Left ventricle myocardium inferior (tissue), 1 donor: ENCODE results near the gene HES7. TPM values are rescaled to one million over a fixed set of nuclear protein-coding genes. Genes with fewer than 3 reads are reported as not detected.
A peak's percentile ranks its signal among the peaks of the same experiment; 100 is the strongest.

ENCODE experiments used
- DNase-seq: peaks from one replicate; pipeline ENCODE4 v3.0.0-alpha.2; 2020
- H3K27ac ChIP-seq: fragments of 200-600 bp; replicated peaks from 2 replicates; pipeline ENCODE4 v1.8.0; 2021
- H3K27me3 ChIP-seq: fragments of 200-600 bp; 2 replicates; pipeline ENCODE4 v1.8.0; 2021; ENCODE audit warnings: low read depth
- H3K36me3 ChIP-seq: fragments of 200-600 bp; 2 replicates; pipeline ENCODE4 v1.8.0; 2021
- H3K4me1 ChIP-seq: fragments of 200-600 bp; 2 replicates; pipeline ENCODE4 v1.8.0; 2021
- H3K4me3 ChIP-seq: fragments of 200-600 bp; 2 replicates; pipeline ENCODE4 v1.8.0; 2021; ENCODE audit warnings: mild to moderate bottlenecking, moderate library complexity
- H3K9me3 ChIP-seq: fragments of 200-600 bp; replicated peaks from 2 replicates; pipeline ENCODE4 v1.8.0; 2021
- intact Hi-C: fragments of 100-400 bp; cut with micrococcal nuclease; formaldehyde crosslinking; loops from one replicate; pipeline ENCODE4 v1.11.0; 2022
- total RNA-seq: library from RNA; stranded (reverse); fragmentation: NEBNext Ultra II Directional; extraction: Animal tissue kit (Norgen Biotek cat#: 25700); gene quantifications from one replicate; pipeline ENCODE4 v1.2.1, GENCODE V29; 2021
- TF ChIP-seq, protein P1 (sequence below): fragments of 200-600 bp; IDR thresholded peaks from 2 replicates; pipeline ENCODE4 v1.8.0; 2021; ENCODE audit warnings: antibody characterized with exemption, mild to moderate bottlenecking, borderline replicate concordance
- donor health status: DM: no; HTN: yes; CAD: no; lungs with severe emphysema.

Gene HES7
- total RNA-seq, 1 donor from 2014 or later, result not detected

DNA sequence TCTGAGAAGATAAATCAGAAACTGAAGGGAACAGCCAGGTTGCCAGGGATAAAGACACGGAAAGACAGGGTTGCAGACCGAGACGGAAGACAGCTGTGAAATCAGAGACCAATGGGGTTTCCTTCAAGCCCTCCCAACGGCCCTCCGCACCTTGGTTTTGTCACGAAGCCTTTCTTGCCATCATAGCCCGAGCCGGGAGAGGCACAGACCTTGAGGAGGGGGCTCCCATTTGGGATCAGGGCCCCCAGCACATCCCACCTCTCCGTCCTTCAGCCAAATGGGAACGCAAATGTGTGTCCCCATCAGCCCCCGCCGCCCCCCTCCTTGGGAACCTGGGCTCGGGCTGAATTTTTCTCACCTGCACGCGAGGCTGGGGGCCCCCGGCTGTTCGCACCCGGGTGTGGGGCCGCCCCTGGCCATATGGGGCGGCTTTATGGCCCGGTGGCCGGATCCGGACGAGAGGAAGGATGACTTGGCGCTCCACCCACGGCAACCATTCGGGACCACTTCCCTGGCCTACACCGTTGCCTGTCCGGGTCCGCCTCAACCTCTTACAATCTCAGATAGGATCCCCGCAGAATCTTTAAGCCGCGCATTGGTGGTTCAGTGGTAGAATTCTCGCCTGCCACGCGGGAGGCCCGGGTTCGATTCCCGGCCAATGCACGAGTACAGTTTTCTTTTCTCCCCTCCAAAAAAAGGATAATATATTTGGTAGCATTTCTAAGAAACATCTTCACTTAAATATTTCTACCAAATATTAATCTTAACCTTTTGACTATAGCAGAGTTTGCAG, 1.4 kb upstream of the HES7 start:
- DNase-seq, result peak; percentile 74
- TF ChIP-seq, protein P1, sequence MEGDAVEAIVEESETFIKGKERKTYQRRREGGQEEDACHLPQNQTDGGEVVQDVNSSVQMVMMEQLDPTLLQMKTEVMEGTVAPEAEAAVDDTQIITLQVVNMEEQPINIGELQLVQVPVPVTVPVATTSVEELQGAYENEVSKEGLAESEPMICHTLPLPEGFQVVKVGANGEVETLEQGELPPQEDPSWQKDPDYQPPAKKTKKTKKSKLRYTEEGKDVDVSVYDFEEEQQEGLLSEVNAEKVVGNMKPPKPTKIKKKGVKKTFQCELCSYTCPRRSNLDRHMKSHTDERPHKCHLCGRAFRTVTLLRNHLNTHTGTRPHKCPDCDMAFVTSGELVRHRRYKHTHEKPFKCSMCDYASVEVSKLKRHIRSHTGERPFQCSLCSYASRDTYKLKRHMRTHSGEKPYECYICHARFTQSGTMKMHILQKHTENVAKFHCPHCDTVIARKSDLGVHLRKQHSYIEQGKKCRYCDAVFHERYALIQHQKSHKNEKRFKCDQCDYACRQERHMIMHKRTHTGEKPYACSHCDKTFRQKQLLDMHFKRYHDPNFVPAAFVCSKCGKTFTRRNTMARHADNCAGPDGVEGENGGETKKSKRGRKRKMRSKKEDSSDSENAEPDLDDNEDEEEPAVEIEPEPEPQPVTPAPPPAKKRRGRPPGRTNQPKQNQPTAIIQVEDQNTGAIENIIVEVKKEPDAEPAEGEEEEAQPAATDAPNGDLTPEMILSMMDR, result no peak
- intact Hi-C loops, result loop anchor here (10.0 kb wide), 1 partner anchor 59 kb away; no protein-coding TSS in a partner anchor
- Histone ChIP-seq H3K4me1 (peaks cover 72% of the 10 kb centered on the region), H3K27ac (peak overlapping the region; percentile 84), H3K9me3 (no peaks in the 10 kb centered on the region), H3K27me3 (peaks cover 50% of the 10 kb centered on the region), H3K4me3 (peak overlapping the region; percentile 84), H3K36me3 (no peaks in the 10 kb centered on the region)

DNA sequence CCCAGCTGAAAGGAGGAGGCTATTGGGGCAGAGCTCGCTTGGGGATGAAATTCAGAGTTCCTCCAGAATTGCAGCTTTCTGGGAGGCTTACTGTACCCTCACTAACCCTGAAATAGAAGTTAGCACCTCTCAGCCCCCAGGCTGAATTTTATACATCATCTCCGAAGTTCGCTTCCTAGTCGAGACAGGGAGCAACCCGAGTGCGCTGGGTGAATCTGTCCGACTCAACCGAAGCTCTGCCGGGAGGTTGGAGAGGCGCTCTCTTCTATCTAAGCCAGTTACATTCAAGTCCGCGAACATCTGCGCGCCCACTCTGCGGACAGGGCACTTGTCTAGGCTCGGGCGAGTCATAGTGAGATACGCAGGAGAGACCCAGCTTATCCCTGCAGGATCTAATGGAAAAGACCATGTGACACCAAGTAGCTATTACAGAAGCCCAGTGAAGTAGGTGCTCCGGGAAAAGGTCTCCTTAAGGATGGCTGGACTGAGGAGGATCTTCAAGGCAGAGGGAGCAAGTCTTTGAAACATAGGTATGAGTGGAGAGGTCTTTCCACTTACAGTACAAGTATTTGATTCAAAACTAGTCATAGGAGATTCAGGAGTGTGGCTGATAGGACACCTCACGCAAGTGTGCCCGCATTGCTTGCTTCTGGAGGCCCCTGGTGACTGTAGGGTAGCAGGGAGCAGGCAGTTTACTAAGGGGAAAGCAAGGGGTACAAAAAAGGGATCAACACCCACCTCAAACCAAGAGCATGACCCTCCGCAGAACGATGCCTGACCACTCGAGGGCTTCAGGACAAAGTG, 646 bp upstream of the HES7 start:
- Histone ChIP-seq H3K27ac (no peak overlapping the region), H3K27me3 (peaks cover 42% of the 10 kb centered on the region), H3K4me1 (peaks cover 75% of the 10 kb centered on the region), H3K9me3 (no peaks in the 10 kb centered on the region), H3K4me3 (peak overlapping the region; percentile 84), H3K36me3 (no peaks in the 10 kb centered on the region)
- TF ChIP-seq, protein P1, result no peak
- intact Hi-C loops, result loop anchor here (10.0 kb wide), 1 partner anchor 60 kb away; no protein-coding TSS in a partner anchor
- no peak for DNase-seq

DNA sequence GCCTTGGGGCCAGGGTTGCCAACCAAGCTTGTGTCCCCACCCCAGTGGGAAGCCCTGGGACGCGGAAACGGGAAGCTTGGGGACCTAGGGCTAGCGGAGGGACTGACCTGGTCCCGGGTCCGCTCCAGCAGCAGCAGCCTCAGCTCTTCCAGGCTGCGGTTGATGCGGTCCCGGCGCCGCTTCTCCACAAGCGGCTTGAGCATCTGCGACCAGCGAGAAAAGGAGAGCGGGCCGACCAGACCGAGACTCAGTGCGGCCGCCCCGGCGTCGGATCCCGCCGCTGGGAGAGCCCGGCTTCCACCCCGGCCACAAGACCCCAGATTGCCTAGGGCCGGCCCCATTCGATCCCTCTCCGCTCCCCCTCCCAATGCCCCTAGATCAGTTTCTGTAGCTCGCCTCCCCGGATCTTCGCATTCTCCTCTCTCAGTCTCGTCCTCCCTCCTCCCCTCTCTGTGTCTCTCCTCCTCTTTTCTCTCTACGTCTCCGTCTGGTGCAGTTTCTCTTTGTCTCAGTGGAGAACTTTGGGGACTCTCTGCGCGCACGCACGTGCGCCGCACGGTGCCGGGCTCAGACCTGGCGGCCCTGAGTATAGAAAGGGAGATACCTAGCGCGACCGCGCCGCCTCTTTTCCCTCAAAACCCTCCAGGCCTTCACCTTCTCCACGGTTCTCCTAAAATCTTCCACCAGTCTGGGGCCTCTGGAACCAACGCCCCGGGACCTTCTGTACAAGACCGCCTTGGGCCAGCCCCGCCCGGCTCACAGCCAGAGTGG, 797 bp downstream of the HES7 start:
- TF ChIP-seq, protein P1, result no peak
- DNase-seq, result no peak
- peaks cover 83% of the 10 kb centered on the region for H3K4me1 ChIP-seq
- intact Hi-C loops, result loop anchor here (10.0 kb wide), 1 partner anchor 62 kb away; no protein-coding TSS in a partner anchor
- peak overlapping the region; percentile 41 for H3K27ac ChIP-seq
- H3K27me3 ChIP-seq, result peaks cover 29% of the 10 kb centered on the region
- no peaks in the 10 kb centered on the region for H3K9me3 ChIP-seq
- H3K36me3 ChIP-seq, result no peaks in the 10 kb centered on the region
- peak overlapping the region; percentile 84 for H3K4me3 ChIP-seq

DNA sequence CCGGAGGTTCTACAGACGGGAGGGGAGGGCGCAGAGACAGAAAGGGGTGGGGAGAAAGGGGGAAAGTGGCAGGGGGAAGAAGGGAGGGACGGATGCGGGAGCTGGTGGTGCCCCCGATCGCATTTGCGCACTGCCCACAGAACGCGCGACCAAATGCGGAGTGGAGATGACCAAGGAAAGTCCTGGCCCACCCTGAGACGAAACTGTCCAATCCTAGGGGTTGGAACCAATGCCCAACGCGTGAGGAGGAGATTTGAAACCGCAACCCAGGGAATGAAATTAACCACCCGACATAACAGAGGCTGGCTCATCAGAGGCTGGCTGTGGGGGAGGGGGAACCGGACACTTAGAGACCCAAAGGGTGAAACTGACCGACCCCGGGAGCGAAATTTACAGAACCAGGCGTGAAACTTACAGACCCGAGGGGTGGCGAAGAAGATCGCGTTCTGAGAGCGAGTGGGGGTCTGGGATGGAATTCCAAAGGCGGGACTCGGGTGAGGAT, 1.4 kb downstream of the HES7 start:
- Histone ChIP-seq H3K9me3 (no peaks in the 10 kb centered on the region), H3K27me3 (peaks cover 34% of the 10 kb centered on the region), H3K27ac (peak overlapping the region; percentile 41), H3K4me1 (peaks cover 87% of the 10 kb centered on the region), H3K36me3 (no peaks in the 10 kb centered on the region), H3K4me3 (peak overlapping the region; percentile 84)
- TF ChIP-seq, protein P1, result no peak
- DNase-seq, result no peak
- intact Hi-C loops, result loop anchor here (10.0 kb wide), 1 partner anchor 62 kb away; no protein-coding TSS in a partner anchor
